CD1c-positive myeloid dendritic cell (primary cell): Measurements from ENCODE around the gene PRR20G.
"Not testable (repeated sequence)": the region's sequence is repeated elsewhere in the genome, so short reads cannot be mapped to it uniquely, and the experiment has no call there.

Experiments
- DNase-seq: peaks from one replicate; pipeline ENCODE4 v3.0.0-alpha.2; 2016; ENCODE audit errors: extremely low spot score

The PRR20G gene

DNA sequence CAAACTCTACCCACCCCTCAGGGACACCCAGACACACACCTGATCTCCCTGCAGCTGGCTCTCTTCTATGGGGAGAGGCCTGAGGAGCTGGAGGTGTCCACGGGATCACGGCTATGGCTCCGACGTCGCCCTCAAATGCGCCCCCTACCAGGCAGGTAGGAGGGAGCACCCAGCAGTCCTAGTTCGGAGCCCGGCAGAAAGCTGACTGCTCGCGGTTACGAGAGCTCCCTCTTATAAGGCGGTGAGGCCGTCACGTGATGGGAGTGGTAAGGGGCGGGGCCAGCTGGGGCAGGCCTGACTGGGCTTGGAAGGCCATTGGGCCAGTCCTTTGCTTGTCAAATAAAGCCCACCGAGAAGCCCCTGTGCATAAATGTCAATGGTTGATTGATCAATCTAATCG is at the start of gene PRR20G:
TSS of gene PRR20G (minus strand) at position 207 of the 400 bp plus-strand sequence. CDS start 681 bp downstream, outside the sequence.
- DNase-seq = no peak

DNA sequence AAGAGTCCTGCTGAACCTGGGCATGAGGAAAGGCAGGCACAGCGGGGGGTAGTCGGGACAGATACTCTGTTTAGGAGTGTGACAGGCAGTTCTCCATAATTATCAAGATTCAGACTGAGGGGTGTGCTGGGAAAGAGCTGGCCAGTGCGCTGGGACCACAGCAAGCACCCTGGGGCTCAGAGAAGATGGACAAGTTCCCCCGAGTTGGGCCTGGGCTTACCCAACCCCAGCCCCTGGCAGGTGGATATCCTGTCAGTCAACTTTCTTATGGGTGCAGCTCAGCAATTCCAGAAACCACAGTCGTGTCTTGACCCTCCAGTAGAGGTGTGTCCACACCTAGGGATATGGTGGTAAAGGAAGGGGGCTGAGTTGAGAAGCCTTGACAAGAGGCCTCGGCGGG is 49.2 kb upstream of the PRR20G start:
- no peak for DNase-seq

- no peak for DNase-seq
Observed at GRCh38 chr3:127336101-127336500, 48.3 kb upstream of the PRR20G start.

DNA sequence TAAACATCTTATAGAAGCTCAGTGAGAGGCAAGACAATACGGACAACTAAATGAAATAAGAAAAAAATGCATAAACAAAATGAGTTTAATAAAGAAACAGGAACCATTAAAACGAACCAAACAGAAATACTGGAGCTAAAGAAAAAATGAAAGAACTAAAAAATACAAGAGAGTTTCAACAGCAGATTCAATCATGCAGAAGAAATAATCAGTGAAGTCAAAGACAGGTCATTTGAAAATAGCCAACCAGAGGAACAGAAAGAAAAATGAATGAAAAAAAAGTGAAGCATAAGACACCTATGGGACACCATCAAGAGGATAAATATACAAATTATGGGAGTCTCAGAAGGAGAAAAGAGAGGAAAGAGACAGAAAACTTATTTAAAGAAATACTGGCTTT is 42.5 kb upstream of the PRR20G start:
- DNase-seq = no peak

GRCh38 chr3:127329631-127330285 is 41.9 kb upstream of the PRR20G start:
- no peak for DNase-seq

GRCh38 chr3:127328421-127328820 is 40.6 kb upstream of the PRR20G start:
- no peak for DNase-seq

GRCh38 chr3:127326341-127326740 is 38.5 kb upstream of the PRR20G start:
- no peak for DNase-seq

GRCh38 chr3:127325629-127325961 is 37.7 kb upstream of the PRR20G start:
- no peak for DNase-seq

GRCh38 chr3:127324913-127325628 is 37.2 kb upstream of the PRR20G start:
- DNase-seq = peak; percentile 38

DNA sequence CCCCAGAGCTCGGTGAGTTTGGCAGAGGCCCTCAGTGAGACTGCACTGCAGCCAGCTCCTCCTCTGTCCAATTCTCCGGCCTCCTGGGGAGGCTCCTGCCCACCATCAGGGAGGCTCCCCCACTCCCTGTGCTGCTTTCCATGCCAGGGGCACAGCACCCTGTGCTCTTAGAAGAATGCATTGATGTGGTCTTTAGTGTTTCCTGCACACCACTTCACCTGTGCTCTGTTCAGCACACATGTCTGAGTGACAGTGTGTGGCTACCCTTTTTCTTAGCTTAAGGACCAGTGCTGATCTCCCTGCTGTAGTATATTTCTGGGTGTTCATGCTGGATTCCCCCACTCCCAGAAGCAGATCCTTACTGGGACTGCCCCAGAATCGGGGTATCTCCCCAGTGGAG is 36.2 kb upstream of the PRR20G start:
- DNase-seq = no peak

GRCh38 chr3:127323581-127323980 is 35.7 kb upstream of the PRR20G start:
- no peak for DNase-seq

DNA sequence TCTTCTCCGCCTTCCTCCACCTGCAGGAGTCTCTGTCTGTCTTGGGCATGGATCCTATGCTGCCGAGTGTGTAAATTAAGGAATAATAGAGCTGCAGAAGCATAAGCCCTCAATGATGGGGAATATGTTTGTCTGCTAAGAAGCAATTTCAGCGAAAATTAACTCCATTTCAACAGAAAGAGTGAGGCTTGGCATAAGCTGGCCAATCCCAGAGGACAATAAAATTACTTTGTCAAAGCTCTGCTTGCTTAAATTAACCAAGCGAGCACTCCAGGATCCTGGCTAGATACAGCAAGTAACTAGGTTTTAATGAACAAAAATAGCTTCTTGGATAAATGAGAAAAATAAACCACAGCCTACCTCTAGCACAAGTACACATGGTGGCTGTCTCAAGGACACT is 33.5 kb upstream of the PRR20G start:
- no peak for DNase-seq

DNA sequence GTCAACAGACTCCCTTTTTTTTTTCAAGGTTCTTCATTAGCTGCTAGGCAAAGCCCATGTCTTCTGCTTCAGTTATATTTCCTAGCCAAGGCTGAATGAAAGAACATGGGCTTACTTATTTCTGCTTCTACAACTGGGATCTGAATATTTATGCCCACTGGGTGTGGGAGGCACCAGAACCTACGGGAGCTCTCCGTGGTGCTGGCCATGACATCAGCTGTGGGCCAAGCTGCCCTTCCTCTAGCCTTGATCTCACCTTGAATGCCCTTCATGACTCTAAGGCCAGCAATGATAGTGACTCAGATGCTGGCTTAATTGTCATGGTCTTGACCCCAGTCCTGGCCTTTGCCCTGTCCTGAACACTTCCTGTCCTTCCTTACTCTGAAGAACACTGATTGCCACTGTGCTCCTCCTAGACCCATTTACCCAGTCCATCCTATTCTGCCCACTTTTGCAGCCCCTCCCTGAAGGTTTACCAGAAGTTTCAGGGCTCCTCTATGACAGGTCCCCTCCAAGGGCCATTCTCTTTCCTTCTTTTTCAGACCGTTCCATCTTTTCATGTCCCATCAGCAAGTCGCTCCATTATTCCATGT is 32.8 kb upstream of the PRR20G start:
- peak; percentile 26 for DNase-seq

DNA sequence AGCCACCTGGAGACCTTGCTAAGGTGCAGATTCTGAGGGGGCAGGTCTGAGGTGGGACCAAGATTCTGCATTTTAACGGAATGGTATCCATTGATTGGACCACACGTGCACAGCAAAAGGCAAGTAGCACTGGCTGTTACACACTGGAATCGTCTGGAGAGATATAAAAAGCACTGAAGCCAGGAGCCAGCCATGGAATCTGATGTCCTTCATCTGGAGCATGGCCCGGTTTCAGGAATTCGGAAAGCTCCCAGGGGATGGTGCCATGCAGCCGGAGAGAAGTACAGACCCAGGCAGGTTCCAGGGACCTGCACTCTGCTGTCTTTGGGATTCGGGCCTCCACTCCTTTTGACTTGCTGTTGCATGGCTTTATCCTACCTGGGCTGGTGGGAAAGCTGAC is 28.8 kb upstream of the PRR20G start:
- no peak for DNase-seq

GRCh38 chr3:127312818-127313217 is 25.0 kb upstream of the PRR20G start:
- no peak for DNase-seq

DNA sequence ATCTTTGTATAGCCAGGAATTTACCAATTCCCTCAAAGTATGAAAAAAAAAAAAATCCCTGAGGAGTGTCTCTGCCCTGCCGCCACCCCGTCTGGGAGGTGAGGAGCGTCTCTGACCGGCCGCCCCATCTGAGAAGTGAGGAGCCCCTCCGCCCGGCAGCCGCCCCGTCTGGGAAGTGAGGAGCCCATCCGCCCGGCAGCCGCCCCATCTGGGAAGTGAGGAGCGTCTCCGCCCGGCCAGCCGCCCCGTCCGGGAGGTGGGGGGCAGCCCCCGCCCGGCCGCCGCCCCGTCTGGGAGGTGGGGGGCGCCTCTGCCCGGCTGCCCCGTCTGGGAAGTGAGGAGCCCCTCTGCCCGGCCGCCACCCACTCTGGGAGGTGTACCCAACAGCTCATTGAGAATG is 21.0 kb upstream of the PRR20G start:
- not testable (repeated sequence) for DNase-seq

DNA sequence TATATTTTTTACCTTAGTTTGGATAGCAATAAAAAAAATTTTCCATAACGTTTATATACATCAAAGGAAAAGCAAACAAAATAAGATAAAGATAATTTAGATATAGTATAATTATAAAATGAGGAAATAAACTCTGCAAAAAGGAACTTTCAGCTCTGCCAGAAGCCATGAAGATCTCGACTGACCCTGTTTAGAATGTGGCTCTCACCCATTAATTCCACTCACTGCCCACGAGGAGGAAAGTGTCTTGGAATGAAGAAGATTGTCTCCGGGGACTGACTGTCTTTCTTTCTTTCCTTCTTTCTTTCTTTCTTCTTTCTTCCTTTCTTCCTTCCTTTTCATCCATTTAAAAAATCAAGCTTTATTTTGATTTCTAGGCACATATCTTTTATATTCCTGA is 20.1 kb upstream of the PRR20G start:
- DNase-seq = no peak

- peak; percentile 92 for DNase-seq
Observed at GRCh38 chr3:127307112-127307835, 19.4 kb upstream of the PRR20G start.

DNA sequence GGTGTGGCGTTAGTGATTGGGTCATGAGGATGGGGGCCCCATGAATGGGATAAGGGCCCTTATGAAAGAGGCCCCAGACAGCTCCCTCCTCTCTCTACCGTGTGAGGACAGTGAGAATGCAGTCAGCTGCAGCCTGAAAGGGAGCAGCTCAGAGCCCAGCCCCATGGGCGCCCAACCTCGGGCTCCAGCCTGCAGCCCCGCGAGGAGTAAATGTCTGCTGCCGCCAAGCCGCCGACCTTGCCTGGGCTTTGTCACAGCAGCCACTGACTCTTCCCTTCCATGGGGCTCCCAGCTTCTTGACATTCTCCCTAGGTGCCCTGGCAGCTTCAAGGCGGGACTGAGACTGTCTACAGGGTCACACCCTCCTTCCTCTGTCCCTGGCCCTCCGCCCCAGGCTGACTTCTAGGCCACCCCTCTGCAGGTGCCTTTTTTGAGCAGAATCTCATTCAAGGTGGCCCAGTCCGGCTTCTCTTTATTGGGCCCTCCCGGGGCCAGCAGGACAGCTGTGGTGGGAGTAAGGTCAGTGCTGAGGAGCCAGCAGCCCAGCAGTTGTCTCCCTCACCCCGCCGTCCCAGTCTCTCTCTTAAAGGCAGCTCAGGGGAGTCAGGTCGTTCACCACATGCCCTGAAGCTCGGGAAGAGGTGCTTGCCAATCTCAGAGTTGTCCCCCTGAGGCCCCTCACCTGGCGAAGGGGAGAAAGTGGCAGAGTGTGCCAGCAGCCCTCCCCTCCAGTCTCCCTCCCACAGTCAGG is 18.7 kb upstream of the PRR20G start:
- DNase-seq = no peak

- no peak for DNase-seq
Observed at GRCh38 chr3:127305499-127306060, 17.7 kb upstream of the PRR20G start.

- DNase-seq = no peak
Observed at GRCh38 chr3:127304121-127304744, 16.4 kb upstream of the PRR20G start.
